Stimulated activated naive CD4-positive, alpha-beta T cell (primary cell): ENCODE results near the gene FHIT.

Experiments used
- DNase-seq, 6 experiments: peaks; one replicate each; lab custom pipeline; 2025; lab: John Stamatoyannopoulos, UW

The FHIT gene

DNA sequence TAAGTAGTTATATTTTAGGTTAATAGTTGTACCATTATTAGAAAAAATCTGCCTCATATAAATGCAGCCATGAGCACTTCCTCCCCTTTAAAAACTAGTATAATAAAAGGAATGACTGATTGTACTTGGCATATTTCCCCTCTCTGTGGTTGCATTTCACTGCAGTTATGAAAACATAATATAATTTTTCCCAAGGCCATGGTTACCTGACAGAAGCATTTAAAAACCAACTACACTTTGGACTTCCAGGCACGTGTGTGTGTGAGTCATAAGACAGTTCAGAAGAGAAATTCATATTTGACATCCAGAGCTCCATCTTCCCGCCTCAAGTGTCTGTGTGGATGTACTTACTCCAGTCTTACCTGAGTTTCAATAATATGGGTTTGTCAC lies 1373.2 kb downstream of the FHIT start:
- no peak for DNase-seq

DNA sequence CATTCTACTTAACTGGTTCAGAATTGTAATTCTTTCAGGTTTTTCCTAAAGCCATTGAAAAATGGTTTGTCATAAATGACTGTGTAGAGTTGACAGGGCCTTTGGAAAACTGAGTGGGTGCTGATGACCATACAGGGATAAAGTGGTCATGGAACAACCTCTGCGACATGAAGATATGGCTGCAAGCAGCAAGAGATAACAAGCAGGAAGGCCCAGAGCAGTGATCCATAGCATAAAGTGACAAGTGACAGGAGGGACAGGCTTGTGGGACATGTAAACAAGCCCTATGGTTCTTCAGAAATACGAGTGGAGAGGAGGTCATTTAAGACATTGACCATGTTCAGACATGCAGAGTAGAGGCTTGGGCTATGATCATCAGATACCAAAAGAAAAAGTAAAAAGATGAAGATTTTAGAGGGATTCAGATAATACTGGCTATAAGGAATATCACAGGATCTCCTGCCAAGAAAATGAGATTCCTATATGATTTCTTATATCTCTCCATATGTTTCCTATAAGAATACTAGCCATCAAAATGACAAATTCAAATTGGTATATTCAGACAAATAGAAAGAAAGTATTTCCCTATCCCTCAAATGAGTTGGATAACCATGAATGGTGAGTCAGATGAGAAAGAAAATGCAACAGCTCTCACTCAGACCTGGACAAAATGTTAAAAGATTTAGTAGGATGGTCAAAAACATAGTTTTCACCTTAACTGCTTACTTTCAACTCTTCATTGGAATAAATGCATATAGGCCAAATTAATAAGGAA lies 1373.8 kb downstream of the FHIT start:
- DNase-seq: no peak

DNA sequence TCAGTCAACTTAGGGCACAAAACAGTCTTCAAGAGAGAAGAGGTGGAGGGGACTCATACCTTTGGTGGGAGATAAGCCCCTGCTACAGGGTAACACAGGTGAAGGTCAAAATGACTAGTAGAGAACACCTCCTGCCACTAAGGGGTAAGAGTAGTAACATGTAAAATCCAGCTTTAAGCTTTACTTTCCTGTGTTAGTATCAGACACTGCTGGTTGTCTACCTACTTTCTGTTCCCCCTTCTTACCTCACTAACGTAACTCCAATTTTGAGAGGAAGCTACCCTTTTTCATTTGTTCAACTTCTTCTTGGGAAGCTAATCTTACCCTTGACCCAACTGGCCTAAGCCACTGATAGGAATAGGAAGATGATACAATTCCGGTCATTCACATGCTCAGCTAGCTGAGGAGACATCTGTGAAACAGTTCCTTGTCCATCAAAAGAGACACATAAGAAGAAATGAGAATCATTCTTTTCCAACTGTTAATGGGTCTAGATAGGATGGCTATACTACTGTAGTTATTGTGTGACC lies 1374.7 kb downstream of the FHIT start:
- DNase-seq: no peak

DNA sequence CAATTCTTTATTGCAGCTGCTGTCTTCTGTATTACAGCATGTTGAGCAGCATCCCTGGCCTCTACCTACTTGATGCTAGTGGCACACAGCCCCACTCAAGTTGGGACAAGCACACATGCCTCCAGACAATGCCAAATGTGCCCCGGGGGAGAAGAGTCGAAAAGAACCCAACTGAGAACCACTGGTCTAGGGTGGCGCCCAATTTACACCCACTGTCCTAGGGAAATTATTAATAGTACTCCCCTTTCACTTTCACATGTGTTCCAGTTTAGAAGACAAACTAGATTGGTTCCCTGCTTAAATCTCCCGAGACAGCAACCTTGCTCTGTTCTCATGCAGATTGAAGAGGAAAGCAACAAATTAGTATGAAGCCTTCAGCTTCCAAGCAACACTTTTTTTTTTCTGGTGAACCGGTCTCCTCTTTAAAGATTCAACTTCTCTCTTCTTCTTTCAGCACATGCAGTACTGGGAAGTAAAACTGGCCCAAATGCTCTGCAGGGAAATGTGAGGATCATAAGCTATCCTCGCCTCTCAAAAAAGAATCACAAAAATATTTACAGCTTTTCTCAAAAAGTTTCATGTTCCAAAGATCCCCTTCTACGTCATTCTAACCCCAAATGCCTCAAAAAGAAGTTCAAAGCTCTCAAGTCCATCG lies 1377.5 kb downstream of the FHIT start:
- no peak for DNase-seq

DNA sequence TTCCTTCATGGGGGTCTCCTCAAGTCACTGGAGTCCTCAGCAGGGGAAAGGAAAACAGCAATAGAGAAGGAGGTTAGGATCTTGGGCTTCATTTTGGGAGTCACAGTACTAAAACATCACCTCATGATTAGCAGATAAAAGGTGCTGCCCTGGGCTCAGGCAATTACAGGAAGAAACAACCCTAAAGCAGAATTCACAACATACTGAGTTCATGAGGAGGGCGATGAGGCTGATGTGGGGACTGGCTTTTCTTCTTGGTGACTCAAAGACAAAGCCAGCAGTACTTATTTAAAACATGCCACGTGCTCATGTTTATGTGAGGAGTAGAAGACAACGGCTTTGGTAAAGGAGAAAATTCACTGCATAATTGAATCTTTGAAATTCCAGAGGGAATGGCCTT lies 1379.1 kb downstream of the FHIT start:
- DNase-seq: no peak

DNA sequence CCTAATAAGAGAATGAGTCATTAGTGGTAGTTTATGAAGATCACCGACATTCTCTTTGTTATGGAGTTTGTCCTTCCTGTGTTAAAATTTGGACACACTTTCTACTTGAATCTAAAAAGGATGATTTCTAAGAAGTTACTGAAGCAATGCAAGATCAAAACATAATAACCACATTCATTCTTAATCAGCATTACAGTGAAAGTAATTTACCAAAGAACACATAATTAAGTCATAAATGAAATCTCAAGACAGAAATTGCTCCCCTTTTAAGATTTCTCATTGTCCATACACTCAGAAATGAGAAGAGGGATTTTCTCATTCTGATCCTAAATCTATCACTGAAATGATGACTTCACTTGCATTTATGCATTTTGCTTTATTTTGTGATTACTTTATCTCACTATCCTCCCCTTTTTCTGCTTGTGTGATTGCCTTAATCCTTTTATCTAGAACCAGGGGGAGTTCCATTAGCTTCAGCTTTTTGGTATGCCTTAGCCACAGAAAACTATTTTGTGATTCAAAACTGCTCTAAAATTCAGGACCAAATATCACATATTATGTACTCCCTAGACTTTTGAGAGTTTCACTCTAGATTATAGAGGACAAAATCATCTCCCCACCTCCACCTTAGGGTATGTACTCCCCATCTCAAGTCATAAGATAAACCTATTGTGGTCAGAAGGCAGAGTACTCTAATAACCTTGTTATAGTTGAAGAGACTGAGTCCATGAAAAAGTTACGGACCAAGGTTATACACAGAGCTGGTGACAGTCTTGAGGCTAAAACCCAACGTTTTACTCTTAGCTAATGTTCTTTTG lies 1383.9 kb downstream of the FHIT start:
- DNase-seq: no peak

DNA sequence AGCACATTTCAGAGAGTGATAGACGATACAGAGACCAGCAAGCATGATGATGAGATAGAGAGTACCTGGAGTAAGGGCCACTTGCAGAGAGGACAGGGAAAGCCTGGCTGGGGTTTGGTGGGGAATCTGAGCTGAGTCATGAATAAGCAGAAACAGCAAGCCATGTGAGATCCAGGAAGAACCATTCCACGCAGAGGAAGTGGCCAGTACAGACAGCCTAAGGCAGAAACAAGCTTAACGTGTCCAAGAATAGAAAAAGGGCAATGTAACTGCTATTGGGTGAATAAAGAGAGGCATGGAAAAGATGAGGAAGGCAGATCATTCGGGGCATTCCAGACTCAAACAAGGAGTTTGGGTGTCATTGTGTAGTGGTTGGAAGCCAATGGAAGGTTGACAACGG lies 1385.2 kb downstream of the FHIT start:
- DNase-seq: no peak

DNA sequence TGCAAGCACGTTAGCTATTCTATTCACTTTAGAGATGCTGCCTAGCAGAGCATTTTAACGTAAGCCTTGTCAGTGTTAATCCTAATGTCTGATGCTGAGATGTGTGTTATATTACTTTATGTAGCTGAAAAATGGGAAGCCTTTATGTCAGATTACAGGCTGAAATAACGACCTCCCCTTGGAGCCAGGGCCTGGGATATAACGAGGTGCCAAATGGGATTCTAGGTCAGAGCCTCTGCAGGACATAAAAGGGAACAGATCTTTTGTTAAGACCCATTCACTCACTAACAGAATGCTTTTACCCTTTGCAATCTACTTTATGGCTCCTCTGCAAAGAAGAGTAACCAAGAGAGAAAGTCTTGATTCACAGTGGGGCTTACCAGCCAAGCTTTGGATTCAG lies 1385.9 kb downstream of the FHIT start:
- no peak for DNase-seq

DNA sequence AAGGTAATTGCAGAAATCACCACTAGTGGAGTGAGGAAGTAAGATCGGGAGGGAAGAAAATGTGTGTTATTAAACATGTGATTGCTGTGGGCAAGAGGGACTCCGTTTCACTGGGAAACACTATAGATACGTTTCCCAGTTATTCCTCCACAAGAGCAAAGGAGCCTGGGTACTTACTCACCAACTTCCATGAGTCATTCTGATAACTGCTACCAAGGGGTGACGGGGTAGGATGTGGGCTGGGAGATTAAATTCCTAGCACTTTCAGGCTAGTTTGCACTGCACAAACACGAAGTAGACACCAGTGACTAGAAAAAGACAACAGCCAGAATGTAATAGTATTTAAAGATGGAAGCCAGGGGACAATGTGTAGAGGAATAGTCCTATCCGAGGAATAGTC lies 1388.6 kb downstream of the FHIT start:
- no peak for DNase-seq

DNA sequence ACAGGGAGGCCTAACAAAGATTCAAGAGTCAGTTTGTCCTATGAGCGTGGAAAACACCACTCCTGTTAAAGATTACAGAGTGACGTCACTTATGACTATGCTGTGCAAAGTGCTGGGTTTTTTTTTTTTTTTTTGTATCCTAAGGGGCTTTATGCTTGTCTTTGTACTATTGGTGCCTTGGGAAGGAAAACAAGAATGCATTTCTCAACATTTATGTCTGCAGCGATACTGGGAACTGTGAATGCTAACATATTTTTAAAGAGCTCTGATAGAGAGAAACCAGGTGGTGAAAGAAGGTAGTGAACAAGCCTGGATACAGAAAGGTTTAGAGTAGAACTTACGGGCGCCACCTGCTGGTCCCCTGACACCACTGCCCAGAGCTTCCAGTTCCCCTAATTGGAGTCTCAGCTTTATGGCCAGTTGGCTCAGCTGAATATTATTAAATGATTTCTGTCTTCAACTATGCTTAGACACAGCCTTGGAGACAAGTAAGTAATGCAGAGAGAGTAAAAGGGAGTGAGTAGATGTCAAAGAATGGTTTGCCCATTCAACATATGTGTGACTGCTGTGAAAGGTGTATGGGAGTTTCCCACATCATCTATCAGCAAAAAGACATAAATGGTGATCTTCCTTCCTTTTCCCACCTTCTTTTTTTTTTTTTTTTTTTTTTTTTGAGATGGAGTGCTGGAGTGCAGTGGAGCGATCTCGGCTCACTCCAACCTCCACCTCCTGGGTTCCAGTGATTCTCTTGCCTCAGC lies 1393.5 kb downstream of the FHIT start:
- DNase-seq: peak; percentile 20 to 72 (median 54)

DNA sequence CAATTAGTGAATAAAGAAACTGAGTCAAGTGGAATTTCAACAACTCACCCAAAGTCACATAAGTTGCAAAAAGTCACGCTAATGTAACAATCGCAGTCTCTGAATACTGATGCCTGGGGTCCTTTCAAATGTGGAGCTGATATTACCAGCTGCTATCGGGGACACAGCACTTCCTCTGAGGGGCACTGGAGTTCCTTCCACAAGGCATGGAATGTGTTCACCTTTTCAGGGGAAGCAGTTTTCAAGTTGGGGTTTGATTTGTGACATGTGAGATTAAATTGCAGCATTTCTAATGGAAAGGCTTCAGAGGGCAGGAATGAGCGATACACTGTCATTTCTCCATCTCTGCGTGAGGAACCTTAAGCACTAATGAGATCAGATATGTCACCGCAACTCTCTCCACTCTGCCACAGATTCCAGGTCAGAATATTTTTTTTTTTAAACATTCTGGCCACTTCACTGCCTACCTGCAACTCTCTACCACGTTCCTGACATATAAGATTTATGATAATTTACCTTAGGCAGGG lies 1394.3 kb downstream of the FHIT start:
- no peak for DNase-seq

DNA sequence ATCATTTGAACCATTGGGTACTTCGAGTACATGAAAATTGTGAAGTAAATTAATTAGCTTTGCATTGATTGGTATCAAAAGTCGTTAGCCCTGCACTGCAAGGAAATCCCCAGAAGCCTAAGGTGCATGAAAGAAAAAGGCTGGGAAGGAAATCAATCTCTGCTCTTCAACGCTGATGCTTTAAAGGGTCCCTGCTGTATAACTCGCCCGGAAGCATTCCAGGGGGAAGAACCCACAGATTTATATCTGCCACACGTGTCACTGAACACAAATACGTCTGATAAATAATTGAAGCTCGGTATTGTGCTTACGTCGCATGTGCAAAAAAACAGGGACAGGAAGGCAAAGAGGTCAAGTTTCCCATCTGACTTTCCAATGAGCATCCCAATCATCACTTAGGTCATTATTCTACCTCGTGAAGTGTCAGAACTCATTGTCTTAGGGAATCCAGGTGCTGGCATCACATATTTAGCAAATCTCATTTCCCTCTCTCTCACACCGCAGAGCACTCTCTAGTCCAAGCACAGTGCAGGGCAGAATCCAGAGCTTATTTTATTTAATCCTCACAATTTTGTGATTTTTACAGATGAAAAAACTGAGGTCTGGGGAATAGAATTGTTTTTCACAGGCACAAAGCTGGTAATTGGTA lies 1397.1 kb downstream of the FHIT start:
- no peak for DNase-seq

DNA sequence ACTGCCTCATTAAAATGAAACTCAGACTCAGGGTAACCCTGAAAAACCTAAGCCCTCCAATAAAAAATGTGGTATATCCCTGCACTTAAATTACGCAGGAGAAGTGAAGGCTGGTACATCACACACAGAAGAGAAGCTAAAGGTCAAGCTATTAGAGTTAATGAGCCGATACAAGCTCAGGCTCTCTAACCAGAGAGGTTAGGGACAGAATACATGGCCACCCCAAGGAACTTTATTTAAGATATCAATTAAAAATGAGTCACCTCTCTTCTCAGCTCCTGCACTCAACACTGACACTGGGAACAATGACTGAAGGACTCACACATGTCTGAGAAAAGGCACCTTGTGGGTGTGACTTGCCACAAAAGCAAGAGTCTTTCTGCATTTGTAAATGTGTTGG lies 1400.8 kb downstream of the FHIT start:
- DNase-seq: no peak

DNA sequence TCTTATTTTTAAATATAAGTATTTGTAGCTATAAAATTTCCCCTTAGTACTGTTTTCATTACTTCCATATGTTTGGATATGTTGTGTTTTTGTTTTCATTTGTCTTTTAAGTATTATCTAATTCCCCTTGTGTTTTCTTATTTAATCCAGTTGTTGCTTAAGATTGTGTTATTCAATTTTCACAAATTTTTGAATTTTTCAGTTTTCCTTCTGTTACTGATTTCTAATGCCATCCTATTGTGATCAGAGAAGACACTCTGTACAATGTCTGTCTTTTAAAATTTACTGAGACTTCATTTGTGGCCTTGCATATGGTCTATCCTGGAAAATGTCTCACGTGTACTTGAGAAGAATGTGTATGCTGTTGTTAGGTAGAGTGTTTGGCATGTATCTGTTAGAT lies 1405.9 kb downstream of the FHIT start:
- DNase-seq: no peak

DNA sequence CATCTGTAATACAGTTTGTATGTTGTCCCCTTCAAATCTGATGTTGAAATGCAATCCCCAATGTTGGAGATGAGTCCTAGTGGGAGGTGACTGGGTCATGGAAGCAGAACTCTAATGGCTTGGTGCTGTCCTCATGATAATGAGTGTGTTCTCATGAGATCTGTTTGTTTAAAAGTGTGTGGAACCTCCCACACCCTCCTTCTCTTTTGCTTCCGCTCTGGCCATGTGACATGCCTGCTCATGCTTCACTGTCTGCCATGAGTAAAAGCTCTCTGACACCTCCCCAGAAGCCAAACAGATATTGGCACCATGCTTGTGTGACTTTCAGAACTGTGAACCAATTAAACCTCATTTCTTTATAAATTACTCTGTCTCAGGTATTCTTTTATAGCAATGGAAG lies 1407.4 kb downstream of the FHIT start:
- DNase-seq: no peak

DNA sequence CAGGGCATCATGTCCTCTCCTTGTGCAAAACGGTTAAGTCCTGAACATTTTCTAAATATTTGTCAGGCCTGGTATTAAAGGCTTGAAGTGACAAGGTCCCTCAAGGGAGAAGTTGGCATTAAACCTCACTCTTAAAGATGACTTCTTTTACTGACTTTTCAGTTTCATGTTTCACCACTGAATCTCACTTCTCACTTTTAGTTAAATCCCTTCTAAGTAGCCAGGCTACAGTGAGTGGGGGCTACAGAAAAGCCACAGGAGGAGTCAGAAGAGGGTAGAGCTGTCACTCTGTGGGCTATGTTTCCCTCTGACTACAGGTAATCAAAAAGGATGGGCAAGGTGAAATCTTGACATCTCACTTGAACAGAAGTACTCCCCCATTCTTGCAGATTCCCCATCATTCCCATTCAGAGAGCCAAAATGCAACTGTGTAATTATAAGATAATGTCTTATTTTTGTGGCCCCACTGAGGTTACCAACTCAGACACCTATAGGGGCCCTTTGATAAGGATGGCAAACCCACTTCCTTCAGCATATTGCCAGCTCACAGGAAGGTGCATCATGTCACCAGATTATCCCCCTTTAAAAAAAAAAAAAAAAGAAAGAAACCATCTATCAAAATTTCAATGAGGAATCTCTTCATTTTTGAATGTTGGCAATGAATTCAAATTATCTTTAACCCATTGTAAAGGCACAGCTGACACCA lies 1411.3 kb downstream of the FHIT start:
- peak in 2 of 6 experiments; percentile 7 to 16 for DNase-seq

DNA sequence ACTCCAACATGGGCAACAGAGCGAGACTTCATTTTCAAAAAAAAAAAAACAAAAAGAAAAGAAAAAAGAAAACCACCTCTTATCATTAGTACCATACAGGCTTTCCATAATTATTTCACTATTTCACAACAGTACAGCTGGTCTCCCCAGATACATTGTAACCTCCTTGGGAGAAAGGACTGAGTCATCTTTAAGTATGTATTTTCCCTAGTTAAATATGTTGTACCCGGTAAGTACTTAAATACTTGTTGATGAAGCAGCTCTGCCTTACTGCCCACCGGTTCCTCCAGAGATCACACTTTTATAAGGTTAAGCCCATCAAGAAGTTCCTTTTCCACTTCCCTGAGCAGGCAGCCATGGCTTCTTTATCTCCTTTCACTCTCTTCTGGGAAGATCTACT lies 1412.0 kb downstream of the FHIT start:
- DNase-seq: no peak

DNA sequence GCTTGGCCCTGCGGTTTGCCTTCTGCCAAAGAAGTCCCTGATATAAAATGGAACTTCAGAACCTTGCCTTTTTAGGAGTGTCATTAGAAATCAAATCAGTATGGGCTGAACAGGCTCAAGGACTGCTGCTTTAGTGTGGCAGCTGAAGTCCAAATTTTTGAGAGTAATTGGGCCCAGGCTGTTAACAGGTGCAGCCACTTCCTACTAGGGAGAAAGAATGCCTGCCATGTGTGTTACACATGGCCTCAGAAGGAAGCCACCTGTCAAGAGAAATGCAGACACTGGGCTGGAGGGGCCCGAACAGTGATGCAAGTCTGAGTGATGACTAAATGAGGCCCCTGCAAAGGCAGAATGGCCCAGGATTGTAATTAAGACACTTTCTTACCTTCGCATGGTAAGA lies 1414.7 kb downstream of the FHIT start:
- no peak for DNase-seq

DNA sequence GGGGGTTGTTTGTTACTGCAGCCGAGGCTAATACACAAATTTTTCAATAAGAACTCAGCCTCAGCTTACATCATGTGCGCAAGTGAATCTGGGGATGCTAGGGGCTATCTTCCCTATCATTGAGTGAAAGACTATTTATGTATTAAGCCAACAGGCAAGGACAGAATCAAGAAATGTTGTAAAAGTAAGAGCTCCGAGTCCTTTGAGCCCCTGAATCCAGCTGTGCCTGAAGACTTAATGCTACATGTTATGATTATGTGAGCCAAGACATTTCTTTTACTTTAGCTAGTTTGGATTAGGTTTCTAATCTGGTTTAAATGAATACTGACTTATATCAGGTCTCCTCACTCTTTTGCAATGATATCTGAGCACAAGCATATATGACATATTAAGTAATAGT lies 1418.5 kb downstream of the FHIT start:
- no peak for DNase-seq

DNA sequence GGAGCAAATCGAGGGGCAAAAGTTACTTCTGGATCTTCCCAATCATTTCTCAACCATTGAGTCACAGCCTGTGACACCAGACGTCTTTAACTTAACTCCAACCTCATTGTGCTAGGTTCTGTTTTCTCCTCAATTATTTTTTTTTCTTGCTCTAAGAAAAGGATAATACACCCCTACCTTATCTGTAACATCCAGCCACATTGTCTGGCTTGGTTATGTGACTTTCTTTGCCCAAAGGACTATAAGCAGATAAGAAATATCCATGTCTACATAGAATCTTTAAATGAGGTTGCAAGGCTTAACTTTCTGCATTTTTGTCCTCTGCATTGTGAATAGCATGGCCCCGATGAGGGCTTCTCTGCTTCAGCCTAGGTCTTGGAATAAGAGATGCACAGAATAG lies 1419.0 kb downstream of the FHIT start:
- no peak for DNase-seq

DNA sequence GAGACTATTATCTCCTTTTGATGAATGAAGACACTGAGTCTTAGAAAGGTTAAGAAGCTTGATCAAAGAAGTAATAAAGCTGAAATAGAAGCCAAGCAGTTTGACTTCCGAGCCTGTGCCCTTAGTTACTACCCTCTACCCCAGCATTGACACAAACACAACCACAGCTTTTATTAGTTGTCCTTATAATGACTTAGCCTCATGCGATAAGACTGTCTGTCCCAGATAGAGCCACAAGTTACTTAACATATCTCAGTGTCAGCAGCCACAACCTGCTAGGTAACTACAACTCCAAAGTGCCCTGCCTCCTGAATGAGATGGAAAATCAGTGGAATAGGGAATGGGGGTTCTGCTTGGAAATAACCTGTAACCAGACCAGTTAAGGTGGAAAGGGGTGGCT lies 1419.9 kb downstream of the FHIT start:
- DNase-seq: no peak
